Endothelial cell of umbilical vein (primary cell): ENCODE measurements around the gene INTS14.

Experiments
- EZH2 ChIP-seq: IDR thresholded peaks from 2 replicates; pipeline ENCODE4 v1.6.1; 2012; ENCODE audit warnings: borderline replicate concordance, low read depth, mild to moderate bottlenecking, moderate library complexity, low read length, inconsistent platforms; ENCODE audit not compliant: severe bottlenecking
- JUN ChIP-seq: IDR thresholded peaks from 2 replicates; pipeline ENCODE4 v1.6.1; 2011; ENCODE audit warnings: borderline replicate concordance, low read depth; ENCODE audit not compliant: insufficient read length, insufficient read depth
- POLR2A ChIP-seq: IDR thresholded peaks from 2 replicates; pipeline ENCODE4 v1.6.1; 2012; ENCODE audit warnings: low read depth, mild to moderate bottlenecking, control low read depth, low read length
- POLR2AphosphoS5 ChIP-seq: IDR thresholded peaks from 2 replicates; pipeline ENCODE4 v1.6.1; 2012; ENCODE audit warnings: low read depth, mild to moderate bottlenecking, control low read depth, low read length, moderate library complexity; ENCODE audit not compliant: insufficient read depth
- TF ChIP-seq, protein P1 (sequence below), 2 donors: IDR thresholded peaks; 1 replicate in 1 of 2; 2 replicates in 1 of 2; pipeline ENCODE4 v1.5.1; 2011; ENCODE audit warnings: low read length in 2 of 2, mild to moderate bottlenecking in 2 of 2, moderate library complexity in 2 of 2, control low read depth in 1 of 2, inconsistent platforms in 1 of 2, low read depth in 1 of 2; ENCODE audit not compliant: insufficient read depth in 1 of 2; ENCODE audit errors: extremely low read depth in 1 of 2

- TF ChIP-seq, protein P1, sequence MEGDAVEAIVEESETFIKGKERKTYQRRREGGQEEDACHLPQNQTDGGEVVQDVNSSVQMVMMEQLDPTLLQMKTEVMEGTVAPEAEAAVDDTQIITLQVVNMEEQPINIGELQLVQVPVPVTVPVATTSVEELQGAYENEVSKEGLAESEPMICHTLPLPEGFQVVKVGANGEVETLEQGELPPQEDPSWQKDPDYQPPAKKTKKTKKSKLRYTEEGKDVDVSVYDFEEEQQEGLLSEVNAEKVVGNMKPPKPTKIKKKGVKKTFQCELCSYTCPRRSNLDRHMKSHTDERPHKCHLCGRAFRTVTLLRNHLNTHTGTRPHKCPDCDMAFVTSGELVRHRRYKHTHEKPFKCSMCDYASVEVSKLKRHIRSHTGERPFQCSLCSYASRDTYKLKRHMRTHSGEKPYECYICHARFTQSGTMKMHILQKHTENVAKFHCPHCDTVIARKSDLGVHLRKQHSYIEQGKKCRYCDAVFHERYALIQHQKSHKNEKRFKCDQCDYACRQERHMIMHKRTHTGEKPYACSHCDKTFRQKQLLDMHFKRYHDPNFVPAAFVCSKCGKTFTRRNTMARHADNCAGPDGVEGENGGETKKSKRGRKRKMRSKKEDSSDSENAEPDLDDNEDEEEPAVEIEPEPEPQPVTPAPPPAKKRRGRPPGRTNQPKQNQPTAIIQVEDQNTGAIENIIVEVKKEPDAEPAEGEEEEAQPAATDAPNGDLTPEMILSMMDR (IDR thresholded peaks at IDR 0.05; ENCODE audit: extremely low read depth in 1 of 2, insufficient read depth in 1 of 2, low read depth in 1 of 2, low read length in 2 of 2): no peak
- TF ChIP-seq POLR2A (no peak), EZH2 (no peak), JUN (no peak), POLR2AphosphoS5 (no peak)
These were observed 12.5 kb downstream of the INTS14 start for GRCh38 chr15:65598468-65598867.
